HepG2 (cell line): ENCODE results near the gene TP53I3. TPM values are rescaled to one million over a fixed set of nuclear protein-coding genes. Genes with fewer than 3 reads are reported as not detected.

ENCODE experiments used
- NFAT5 ChIP-seq: sonication (generic); formaldehyde crosslinking; IDR thresholded peaks from 2 replicates; pipeline ENCODE4 v1.4.0; 2020; ENCODE audit warnings: missing genetic modification reagents
- PCBP2 ChIP-seq: fragments of 200-400 bp; formaldehyde crosslinking; optimal IDR thresholded peaks from 2 replicates; pipeline ENCODE3; 2018; ENCODE audit warnings: low read length, low read depth; ENCODE audit not compliant: poor library complexity, severe bottlenecking
- POLR2G ChIP-seq: fragments of 200-400 bp; formaldehyde crosslinking; IDR thresholded peaks from 2 replicates; pipeline ENCODE4 v1.6.1; 2018; ENCODE audit warnings: mild to moderate bottlenecking, low read depth, low read length, moderate library complexity
- RFX3 ChIP-seq: IDR thresholded peaks from 2 replicates; pipeline ENCODE4 v1.6.1; 2016; ENCODE audit warnings: missing biosample characterization, missing genetic modification reagents
- SIX1 ChIP-seq: sonication (generic); formaldehyde crosslinking; IDR thresholded peaks from 2 replicates; pipeline ENCODE4 v1.4.0; 2020; ENCODE audit warnings: missing genetic modification reagents, borderline replicate concordance
- SMARCE1 ChIP-seq: fragments of 450-650 bp; IDR thresholded peaks from 2 replicates; pipeline ENCODE4 v1.6.1; 2017; ENCODE audit warnings: borderline replicate concordance
- SMC3 ChIP-seq: IDR thresholded peaks from 2 replicates; pipeline ENCODE4 v1.6.1; 2011; ENCODE audit warnings: low read length, improper control_type of control experiment
- YEATS4 ChIP-seq: sonication (generic); formaldehyde crosslinking; IDR thresholded peaks from 2 replicates; pipeline ENCODE4 v1.4.0; 2020; ENCODE audit warnings: missing genetic modification reagents, borderline replicate concordance
- ZBTB38 ChIP-seq: sonication (generic); formaldehyde crosslinking; IDR thresholded peaks from 2 replicates; pipeline ENCODE4 v1.5.1; 2020; ENCODE audit warnings: mild to moderate bottlenecking, missing genetic modification reagents
- ZBTB7A ChIP-seq: sonication (generic); formaldehyde crosslinking; IDR thresholded peaks from 2 replicates; pipeline ENCODE4 v1.8.0; 2022; ENCODE audit warnings: mild to moderate bottlenecking, missing genetic modification reagents
- ZFP62 ChIP-seq: sonication (generic); formaldehyde crosslinking; IDR thresholded peaks from 2 replicates; pipeline ENCODE4 v1.4.0; 2020; ENCODE audit warnings: missing genetic modification reagents
- ZIK1 ChIP-seq: sonication (generic); formaldehyde crosslinking; IDR thresholded peaks from 2 replicates; pipeline ENCODE4 v1.5.0; 2020; ENCODE audit warnings: mild to moderate bottlenecking, low read depth, missing genetic modification reagents, borderline replicate concordance
- ZKSCAN5 ChIP-seq: sonication (generic); formaldehyde crosslinking; IDR thresholded peaks from 2 replicates; pipeline ENCODE4 v1.5.1; 2020; ENCODE audit warnings: mild to moderate bottlenecking, missing genetic modification reagents
- ZNF124 ChIP-seq: sonication (generic); formaldehyde crosslinking; IDR thresholded peaks from 2 replicates; pipeline ENCODE4 v1.4.0; 2020; ENCODE audit warnings: missing genetic modification reagents
- ZNF431 ChIP-seq: sonication (generic); formaldehyde crosslinking; IDR thresholded peaks from 2 replicates; pipeline ENCODE4 v1.9.0; 2022; ENCODE audit warnings: missing genetic modification reagents, low read depth, mild to moderate bottlenecking, borderline replicate concordance
- ZNF577 ChIP-seq: sonication (generic); formaldehyde crosslinking; IDR thresholded peaks from 2 replicates; pipeline ENCODE4 v1.4.0; 2020; ENCODE audit warnings: mild to moderate bottlenecking, low read depth, missing genetic modification reagents, borderline replicate concordance
- ZNF629 ChIP-seq: sonication (generic); formaldehyde crosslinking; conservative IDR thresholded peaks from 2 replicates; pipeline ENCODE4 v1.5.0; 2020; ENCODE audit warnings: missing genetic modification reagents
- ZNF768 ChIP-seq: sonication (generic); formaldehyde crosslinking; IDR thresholded peaks from 2 replicates; pipeline ENCODE4 v1.4.0; 2020; ENCODE audit warnings: missing genetic modification reagents
- polyA plus RNA-seq, 8 experiments: library from polyadenylated mRNA; depleted of rRNA in 3 of 8; stranded (reverse) in 7 of 8; unstranded in 1 of 8; fragments of >200 nt; fragmentation: Illumina TruSeq in 4 of 8; extraction: Trizol in 4 of 8; gene quantifications; 2 replicates each; pipeline versions ENCODE4 v1.2.1 to v1.2.3, GENCODE V29; 2011 to 2016; ENCODE audit warnings: low read depth in 4 of 8, missing spikeins in 1 of 8, mixed read lengths in 1 of 8; ENCODE audit not compliant: insufficient read depth in 1 of 8
- total RNA-seq, 5 experiments: library from RNA; depleted of rRNA; stranded (reverse); fragments of >200 nt; fragmentation: Illumina TruSeq; extraction: Trizol; gene quantifications; 2 replicates each; pipeline ENCODE4 v1.2.3, GENCODE V29; 2016; ENCODE audit warnings: low read depth in 1 of 5
- TF ChIP-seq, protein P1 (sequence below): sonication (generic); formaldehyde crosslinking; IDR thresholded peaks from 2 replicates; pipeline ENCODE4 v1.4.0; 2020; ENCODE audit warnings: missing genetic modification reagents
- TF ChIP-seq, protein P2 (sequence below): sonication (generic); formaldehyde crosslinking; IDR thresholded peaks from 2 replicates; pipeline ENCODE4 v1.4.0; 2020; ENCODE audit warnings: missing genetic modification reagents

TP53I3 gene
- total and polyA plus RNA-seq, 2 of the 13 experiments (the other 11 are each of a cell fraction or from before 2014, with no cell fraction given): 25.0 to 44.1 TPM

DNA sequence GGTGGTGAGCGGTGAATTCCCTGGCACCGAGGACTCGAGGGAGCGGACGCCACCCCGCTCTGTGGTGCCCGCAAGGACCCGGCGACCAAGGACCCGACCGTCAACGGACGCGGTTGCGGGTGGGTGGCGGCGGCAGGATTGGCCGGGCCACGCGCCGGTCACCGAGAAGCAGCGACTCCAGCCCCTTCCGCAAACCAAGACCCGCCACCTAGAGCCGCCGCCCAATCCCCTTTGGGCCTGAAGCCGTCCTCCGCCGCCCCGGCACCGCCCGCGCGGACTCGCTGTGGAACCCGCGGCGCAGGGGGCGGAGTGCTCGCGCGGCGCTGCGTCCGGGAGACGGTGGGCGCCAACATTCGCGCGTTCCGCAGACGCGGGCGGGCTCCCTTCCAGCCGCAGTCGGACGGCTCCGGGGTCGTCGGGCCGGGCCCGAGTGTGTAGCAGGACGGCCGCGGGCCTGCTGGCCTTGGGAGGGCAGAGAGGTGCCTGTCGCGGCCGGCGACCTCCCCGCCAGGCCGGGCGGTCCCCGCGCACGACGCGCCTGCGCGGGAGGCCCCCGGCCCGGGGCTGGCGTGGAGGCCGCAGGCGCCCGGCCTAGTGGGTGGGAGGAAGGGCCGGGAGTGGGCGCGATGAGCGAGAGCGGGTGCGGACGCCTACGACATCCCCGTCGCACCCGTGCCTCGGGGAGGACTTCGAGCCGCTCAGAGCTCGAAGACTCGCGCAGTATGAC lies 38.7 kb upstream of the TP53I3 start, which contains the start of the genes FAM228B and PFN4 (continued):
- TF ChIP-seq ZKSCAN5 (CRISPR knock-in tag) (no peak), RFX3 (no peak), SIX1 (CRISPR knock-in tag) (no peak), ZBTB7A (0 out of 2 replicates have a peak, but pooled peaks have one; percentile 8), ZFP62 (no peak), NFAT5 (CRISPR knock-in tag) (no peak; the same call in 1 of the 2 replicates), PCBP2 (no peak), POLR2G (peak; percentile 88), ZNF431 (CRISPR knock-in tag) (peak; percentile 84; the same call in 1 of the 2 replicates), ZNF629 (CRISPR knock-in tag) (0 out of 2 replicates have a peak, but pooled peaks have one; percentile 11), ZNF577 (CRISPR knock-in tag) (no peak), ZIK1 (CRISPR knock-in tag) (peak; percentile 90), YEATS4 (CRISPR knock-in tag) (peak; percentile 87; the same call in 1 of the 2 replicates), ZNF768 (CRISPR knock-in tag) (peak; percentile 66), ZNF124 (peak; percentile 65; the same call in 1 of the 2 replicates), SMARCE1 (no peak), ZBTB38 (CRISPR knock-in tag) (peak; percentile 23), SMC3 (no peak)
- TF ChIP-seq, protein P1, sequence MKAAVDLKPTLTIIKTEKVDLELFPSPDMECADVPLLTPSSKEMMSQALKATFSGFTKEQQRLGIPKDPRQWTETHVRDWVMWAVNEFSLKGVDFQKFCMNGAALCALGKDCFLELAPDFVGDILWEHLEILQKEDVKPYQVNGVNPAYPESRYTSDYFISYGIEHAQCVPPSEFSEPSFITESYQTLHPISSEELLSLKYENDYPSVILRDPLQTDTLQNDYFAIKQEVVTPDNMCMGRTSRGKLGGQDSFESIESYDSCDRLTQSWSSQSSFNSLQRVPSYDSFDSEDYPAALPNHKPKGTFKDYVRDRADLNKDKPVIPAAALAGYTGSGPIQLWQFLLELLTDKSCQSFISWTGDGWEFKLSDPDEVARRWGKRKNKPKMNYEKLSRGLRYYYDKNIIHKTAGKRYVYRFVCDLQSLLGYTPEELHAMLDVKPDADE (CRISPR knock-in tag): peak; percentile 90; the same call in 1 of the 2 replicates
- TF ChIP-seq, protein P2, sequence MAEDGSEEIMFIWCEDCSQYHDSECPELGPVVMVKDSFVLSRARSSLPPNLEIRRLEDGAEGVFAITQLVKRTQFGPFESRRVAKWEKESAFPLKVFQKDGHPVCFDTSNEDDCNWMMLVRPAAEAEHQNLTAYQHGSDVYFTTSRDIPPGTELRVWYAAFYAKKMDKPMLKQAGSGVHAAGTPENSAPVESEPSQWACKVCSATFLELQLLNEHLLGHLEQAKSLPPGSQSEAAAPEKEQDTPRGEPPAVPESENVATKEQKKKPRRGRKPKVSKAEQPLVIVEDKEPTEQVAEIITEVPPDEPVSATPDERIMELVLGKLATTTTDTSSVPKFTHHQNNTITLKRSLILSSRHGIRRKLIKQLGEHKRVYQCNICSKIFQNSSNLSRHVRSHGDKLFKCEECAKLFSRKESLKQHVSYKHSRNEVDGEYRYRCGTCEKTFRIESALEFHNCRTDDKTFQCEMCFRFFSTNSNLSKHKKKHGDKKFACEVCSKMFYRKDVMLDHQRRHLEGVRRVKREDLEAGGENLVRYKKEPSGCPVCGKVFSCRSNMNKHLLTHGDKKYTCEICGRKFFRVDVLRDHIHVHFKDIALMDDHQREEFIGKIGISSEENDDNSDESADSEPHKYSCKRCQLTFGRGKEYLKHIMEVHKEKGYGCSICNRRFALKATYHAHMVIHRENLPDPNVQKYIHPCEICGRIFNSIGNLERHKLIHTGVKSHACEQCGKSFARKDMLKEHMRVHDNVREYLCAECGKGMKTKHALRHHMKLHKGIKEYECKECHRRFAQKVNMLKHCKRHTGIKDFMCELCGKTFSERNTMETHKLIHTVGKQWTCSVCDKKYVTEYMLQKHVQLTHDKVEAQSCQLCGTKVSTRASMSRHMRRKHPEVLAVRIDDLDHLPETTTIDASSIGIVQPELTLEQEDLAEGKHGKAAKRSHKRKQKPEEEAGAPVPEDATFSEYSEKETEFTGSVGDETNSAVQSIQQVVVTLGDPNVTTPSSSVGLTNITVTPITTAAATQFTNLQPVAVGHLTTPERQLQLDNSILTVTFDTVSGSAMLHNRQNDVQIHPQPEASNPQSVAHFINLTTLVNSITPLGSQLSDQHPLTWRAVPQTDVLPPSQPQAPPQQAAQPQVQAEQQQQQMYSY: peak; percentile 63
